ENCODE data around the gene CLASRP. TPM values are rescaled to one million over a fixed set of nuclear protein-coding genes. Genes with fewer than 3 reads are reported as not detected.
A peak's percentile ranks its signal among the peaks of the same experiment; 100 is the strongest.

Gene CLASRP
- polyA plus RNA-seq, 1 experiment, result 12.4 TPM

DNA sequence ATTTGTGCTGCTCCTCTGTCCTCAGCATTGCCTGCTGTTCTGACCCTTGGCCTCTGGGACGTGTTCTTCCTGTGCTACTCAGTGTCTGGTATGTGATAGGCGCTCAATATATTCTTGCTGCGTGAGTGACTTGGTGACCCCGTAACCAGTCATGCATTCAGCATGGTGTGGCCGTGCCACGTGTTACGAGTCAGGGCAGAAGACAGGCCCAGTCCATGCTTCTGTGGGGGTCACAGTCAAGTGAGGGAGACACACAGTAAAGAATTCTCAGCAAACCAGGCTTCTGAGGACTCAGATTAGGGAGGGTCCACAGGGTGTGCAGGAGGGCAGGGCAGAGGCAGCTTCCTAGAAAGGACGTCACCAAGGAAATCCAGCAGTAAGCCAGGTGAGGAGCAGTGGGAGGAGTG lies 62.0 kb downstream of the CLASRP start:
- ChIA-PET POLR2A (no interaction called here), CTCF (interaction anchor here (1.6 kb wide), 1 partner anchor 25 kb away, joined by 3 read pairs; no protein-coding TSS in a partner anchor)
- no peak for DNase-seq (ENCODE audit: low read depth, low spot score)
- Histone ChIP-seq H3K9me3 (ENCODE audit: control insufficient read depth, insufficient read depth, low read length) (no peaks in the 10 kb centered on the region; the same call in 1 of the 2 replicates), H3K27me3 (ENCODE audit: control insufficient read depth, insufficient read depth, low read length) (no peaks in the 10 kb centered on the region), H3K4me3 (ENCODE audit: low read depth, low read length) (no peak overlapping the region), H3K27ac (ENCODE audit: low read depth, low read length) (no peak overlapping the region)
- TF ChIP-seq, protein P1, sequence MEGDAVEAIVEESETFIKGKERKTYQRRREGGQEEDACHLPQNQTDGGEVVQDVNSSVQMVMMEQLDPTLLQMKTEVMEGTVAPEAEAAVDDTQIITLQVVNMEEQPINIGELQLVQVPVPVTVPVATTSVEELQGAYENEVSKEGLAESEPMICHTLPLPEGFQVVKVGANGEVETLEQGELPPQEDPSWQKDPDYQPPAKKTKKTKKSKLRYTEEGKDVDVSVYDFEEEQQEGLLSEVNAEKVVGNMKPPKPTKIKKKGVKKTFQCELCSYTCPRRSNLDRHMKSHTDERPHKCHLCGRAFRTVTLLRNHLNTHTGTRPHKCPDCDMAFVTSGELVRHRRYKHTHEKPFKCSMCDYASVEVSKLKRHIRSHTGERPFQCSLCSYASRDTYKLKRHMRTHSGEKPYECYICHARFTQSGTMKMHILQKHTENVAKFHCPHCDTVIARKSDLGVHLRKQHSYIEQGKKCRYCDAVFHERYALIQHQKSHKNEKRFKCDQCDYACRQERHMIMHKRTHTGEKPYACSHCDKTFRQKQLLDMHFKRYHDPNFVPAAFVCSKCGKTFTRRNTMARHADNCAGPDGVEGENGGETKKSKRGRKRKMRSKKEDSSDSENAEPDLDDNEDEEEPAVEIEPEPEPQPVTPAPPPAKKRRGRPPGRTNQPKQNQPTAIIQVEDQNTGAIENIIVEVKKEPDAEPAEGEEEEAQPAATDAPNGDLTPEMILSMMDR (IDR thresholded peaks at IDR 0.05; ENCODE audit: low read depth, low read length), result no peak

DNA sequence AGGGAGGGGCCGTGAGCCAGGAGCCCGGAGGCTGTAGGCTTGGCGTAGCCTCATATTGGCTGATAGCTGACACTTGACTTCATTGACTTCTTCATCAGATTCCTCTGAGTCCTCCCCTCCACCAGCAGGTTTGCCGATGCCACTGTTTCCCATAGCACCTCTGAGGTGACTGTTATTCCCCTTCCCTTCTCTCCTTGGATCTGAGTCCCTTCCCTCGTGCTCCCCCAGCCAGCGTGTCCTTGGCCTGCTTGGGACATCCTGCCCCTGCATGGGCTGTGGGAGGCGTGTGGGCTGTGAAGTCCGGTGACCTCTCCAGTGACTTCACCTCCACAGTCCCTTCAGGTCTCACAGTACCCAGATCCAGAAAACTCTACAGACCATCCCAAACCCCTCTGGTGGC lies 63.0 kb downstream of the CLASRP start:
- H3K27me3 ChIP-seq (ENCODE audit: control insufficient read depth, insufficient read depth, low read length), result no peaks in the 10 kb centered on the region
- H3K27ac ChIP-seq (ENCODE audit: low read depth, low read length), result no peak overlapping the region
- no peak overlapping the region for H3K4me3 ChIP-seq (ENCODE audit: low read depth, low read length)
- H3K9me3 ChIP-seq (ENCODE audit: control insufficient read depth, insufficient read depth, low read length), result no peaks in the 10 kb centered on the region; the same call in 1 of the 2 replicates
- POLR2A ChIA-PET, result no interaction called here
- CTCF ChIA-PET, result no interaction called here
- TF ChIP-seq, protein P1 (IDR thresholded peaks at IDR 0.05; ENCODE audit: low read depth, low read length), result no peak
- DNase-seq (ENCODE audit: low read depth, low spot score), result no peak

DNA sequence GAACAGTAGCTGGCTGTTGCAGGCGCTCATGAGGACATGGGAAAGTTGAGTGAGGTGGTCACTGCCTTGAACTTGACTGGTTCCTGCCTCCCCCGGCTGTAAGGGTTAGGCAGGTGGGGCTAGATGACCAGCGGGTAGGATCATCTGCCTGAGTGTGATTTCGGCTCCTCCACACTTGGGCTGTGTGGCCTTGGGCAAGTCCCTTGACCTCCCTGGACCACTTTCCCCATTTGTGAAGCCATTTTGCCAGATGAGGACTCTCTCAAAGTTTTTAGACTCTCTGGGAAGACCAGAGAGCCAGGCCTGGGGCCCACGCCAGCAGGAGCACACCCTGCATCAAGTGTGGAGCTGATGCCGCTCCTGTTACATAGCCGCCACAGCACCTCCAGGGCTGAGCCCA lies 63.6 kb downstream of the CLASRP start:
- POLR2A ChIA-PET, result interaction anchor here (1.2 kb wide), 1 partner anchor 10 kb away, joined by 3 read pairs; no protein-coding TSS in a partner anchor
- Histone ChIP-seq H3K4me3 (ENCODE audit: low read depth, low read length) (no peak overlapping the region), H3K27me3 (ENCODE audit: control insufficient read depth, insufficient read depth, low read length) (no peaks in the 10 kb centered on the region), H3K27ac (ENCODE audit: low read depth, low read length) (no peak overlapping the region), H3K9me3 (ENCODE audit: control insufficient read depth, insufficient read depth, low read length) (no peaks in the 10 kb centered on the region)
- DNase-seq (ENCODE audit: low read depth, low spot score), result no peak
- CTCF ChIA-PET, result interaction anchor here (0.8 kb wide), 1 partner anchor 43 kb away, joined by 3 read pairs; no protein-coding TSS in a partner anchor
- TF ChIP-seq, protein P1 (IDR thresholded peaks at IDR 0.05; ENCODE audit: low read depth, low read length), result no peak

DNA sequence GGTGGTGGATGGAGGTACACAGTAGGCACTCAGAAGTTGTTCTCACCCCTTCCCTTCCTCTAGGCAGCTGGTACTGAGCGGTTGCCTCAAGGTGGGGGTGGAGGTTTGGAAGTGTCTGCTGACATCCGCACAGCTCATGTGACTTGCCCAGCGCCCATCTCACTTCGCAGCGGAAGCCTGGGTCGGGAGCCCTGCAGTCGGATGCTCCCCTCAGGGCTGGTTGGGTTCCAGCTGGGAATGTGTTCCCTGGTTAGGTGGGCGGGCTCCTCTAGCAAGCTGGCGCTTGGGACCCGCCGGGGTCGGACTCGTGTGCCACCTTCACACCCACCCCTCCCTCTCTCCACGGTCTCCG lies 64.3 kb downstream of the CLASRP start:
- TF ChIP-seq, protein P1 (IDR thresholded peaks at IDR 0.05; ENCODE audit: low read depth, low read length), result no peak
- CTCF ChIA-PET, result interaction anchor here (0.8 kb wide), 2 partner anchors 23 to 44 kb away, joined by 3 to 4 read pairs; no protein-coding TSS in a partner anchor
- no peaks in the 10 kb centered on the region for H3K27me3 ChIP-seq (ENCODE audit: control insufficient read depth, insufficient read depth, low read length)
- H3K4me3 ChIP-seq (ENCODE audit: low read depth, low read length), result no peak overlapping the region
- H3K9me3 ChIP-seq (ENCODE audit: control insufficient read depth, insufficient read depth, low read length), result no peaks in the 10 kb centered on the region
- no peak for DNase-seq (ENCODE audit: low read depth, low spot score)
- POLR2A ChIA-PET, result interaction anchor here (1.2 kb wide), 1 partner anchor 11 kb away, joined by 3 read pairs; no protein-coding TSS in a partner anchor
- H3K27ac ChIP-seq (ENCODE audit: low read depth, low read length), result peak overlapping the region; percentile 31

DNA sequence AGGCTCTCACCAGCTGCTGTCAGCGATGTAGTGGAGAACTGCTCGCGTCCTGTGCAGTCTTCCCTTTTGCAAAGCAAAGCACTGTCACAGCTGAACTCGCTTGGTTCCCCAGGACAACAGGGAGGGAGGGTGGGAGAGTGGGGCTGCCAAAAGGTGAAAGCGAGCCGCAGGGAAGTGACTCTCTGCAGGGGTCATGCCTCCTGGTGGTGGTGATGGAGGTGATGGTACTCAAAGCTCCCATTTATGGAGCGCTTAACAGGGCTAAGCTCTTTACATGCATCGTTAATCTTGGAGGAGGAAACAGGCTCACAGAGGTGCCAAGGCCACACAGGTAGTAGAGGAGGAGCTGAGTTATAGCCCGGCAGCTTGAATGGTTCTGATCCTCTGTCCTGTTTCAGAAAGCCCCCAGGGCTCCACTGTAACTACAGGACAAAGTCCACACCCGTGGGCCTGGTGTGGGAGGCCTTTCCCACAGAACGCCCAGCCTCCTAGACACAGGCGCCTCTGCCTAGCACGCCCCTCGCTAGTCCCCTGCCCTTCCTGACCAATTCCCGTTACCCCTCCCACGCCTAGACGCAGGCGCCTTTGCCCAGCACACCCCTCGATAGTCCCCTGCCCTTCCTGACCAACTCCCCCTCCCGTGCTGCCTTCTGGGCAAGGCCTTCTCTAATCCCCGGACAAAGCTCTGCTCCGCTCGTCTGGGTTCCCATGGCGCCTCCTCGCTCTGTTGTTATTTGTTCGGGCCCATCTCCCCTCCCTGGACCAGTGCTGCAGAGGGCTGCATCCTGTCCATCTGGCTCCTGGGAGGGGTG lies 64.9 kb downstream of the CLASRP start:
- H3K4me3 ChIP-seq (ENCODE audit: low read depth, low read length), result no peak overlapping the region
- ChIA-PET POLR2A (interaction anchor here (1.2 kb wide), 1 partner anchor 11 kb away, joined by 3 read pairs; no protein-coding TSS in a partner anchor), CTCF (interaction anchor here (0.8 kb wide), 1 partner anchor 23 kb away, joined by 4 read pairs; no protein-coding TSS in a partner anchor)
- DNase-seq (ENCODE audit: low read depth, low spot score), result no peak
- TF ChIP-seq, protein P1 (IDR thresholded peaks at IDR 0.05; ENCODE audit: low read depth, low read length), result peak; percentile 26; the same call in 1 of the 2 replicates
- no peaks in the 10 kb centered on the region for H3K9me3 ChIP-seq (ENCODE audit: control insufficient read depth, insufficient read depth, low read length)
- no peaks in the 10 kb centered on the region for H3K27me3 ChIP-seq (ENCODE audit: control insufficient read depth, insufficient read depth, low read length)
- peak overlapping the region; percentile 31 for H3K27ac ChIP-seq (ENCODE audit: low read depth, low read length)
